Naive thymus-derived CD4-positive, alpha-beta T cell (primary cell): ENCODE data around the gene SF3A2. TPM values are rescaled to one million over a fixed set of nuclear protein-coding genes. Genes with fewer than 3 reads are reported as not detected.

Experiments used
- ATAC-seq: fragments of 150-1000 bp; cut with Tn5 transposase; 2 replicates; pipeline ENCODE4 v1.10.0; 2021; ENCODE audit warnings: mild to moderate bottlenecking, moderate library complexity
- CTCF ChIA-PET: fragments of 350-600 bp; sonication (Branson Sonifier 250); formaldehyde crosslinking; loops from one replicate; lab custom pipeline; 2021; ENCODE audit warnings: antibody characterized with exemption; lab: Charles Lee
- POLR2A ChIA-PET: fragments of 350-600 bp; sonication (Branson Sonifier 250); formaldehyde crosslinking; loops from one replicate; lab custom pipeline; 2021; ENCODE audit warnings: antibody characterized with exemption, inconsistent platforms; lab: Charles Lee
- DNase-seq, 9 donors: peaks; one replicate each; pipeline versions ENCODE4 v3.0.0 to v3.0.0-alpha.2; 2020 to 2022; ENCODE audit warnings: mixed read lengths in 1 of 9
- H3K27ac ChIP-seq: one replicate; pipeline ENCODE4 v1.7.0; 2013; ENCODE audit warnings: mild to moderate bottlenecking, low read depth, low read length, moderate library complexity
- H3K27me3 ChIP-seq, 2 donors: one replicate each; pipeline ENCODE4 v1.7.0; 2013; ENCODE audit warnings: low read length in 2 of 2, mild to moderate bottlenecking in 2 of 2, moderate library complexity in 2 of 2; ENCODE audit not compliant: control insufficient read depth in 2 of 2, insufficient read depth in 2 of 2
- H3K36me3 ChIP-seq, 3 experiments: 1 replicate in 2 of 3; 2 replicates in 1 of 3; pipeline ENCODE4 v1.7.0; 2013; ENCODE audit warnings: low read length in 3 of 3, mild to moderate bottlenecking in 3 of 3, moderate library complexity in 1 of 3; ENCODE audit not compliant: insufficient read depth in 3 of 3, control insufficient read depth in 2 of 3
- H3K4me1 ChIP-seq, 2 donors: one replicate each; pipeline ENCODE4 v1.7.0; 2013; ENCODE audit warnings: low read length in 2 of 2, mild to moderate bottlenecking in 2 of 2, moderate library complexity in 1 of 2; ENCODE audit not compliant: control insufficient read depth in 2 of 2, insufficient read depth in 2 of 2
- H3K4me3 ChIP-seq: 2 replicates; pipeline ENCODE4 v1.7.0; 2013; ENCODE audit warnings: mild to moderate bottlenecking, low read length
- H3K9me3 ChIP-seq, 3 experiments: 1 replicate in 2 of 3; 2 replicates in 1 of 3; pipeline ENCODE4 v1.7.0; 2013; ENCODE audit warnings: low read length in 3 of 3; ENCODE audit not compliant: control insufficient read depth in 2 of 3
- H3K27ac Mint-ChIP-seq, 9 donors: one replicate each; pipeline ENCODE4 v1.8.0; 2020 to 2022; ENCODE audit warnings: mixed read lengths in 9 of 9, mild to moderate bottlenecking in 8 of 9, moderate library complexity in 5 of 9, inconsistent platforms in 2 of 9
- H3K27me3 Mint-ChIP-seq, 5 donors: one replicate each; pipeline ENCODE4 v1.8.0; 2021 to 2022; ENCODE audit warnings: mixed read lengths in 5 of 5, mild to moderate bottlenecking in 1 of 5
- H3K36me3 Mint-ChIP-seq, 5 donors: one replicate each; pipeline ENCODE4 v1.8.0; 2020 to 2022; ENCODE audit warnings: mixed read lengths in 5 of 5, mild to moderate bottlenecking in 3 of 5, inconsistent platforms in 1 of 5
- H3K4me1 Mint-ChIP-seq, 7 donors: one replicate each; pipeline ENCODE4 v1.8.0; 2020 to 2022; ENCODE audit warnings: mixed read lengths in 7 of 7, mild to moderate bottlenecking in 3 of 7, inconsistent platforms in 1 of 7
- H3K4me3 Mint-ChIP-seq, 10 donors: one replicate each; pipeline ENCODE4 v1.8.0; 2020 to 2022; ENCODE audit warnings: mild to moderate bottlenecking in 10 of 10, mixed read lengths in 10 of 10, moderate library complexity in 6 of 10, inconsistent platforms in 2 of 10
- H3K9me3 Mint-ChIP-seq, 11 donors: one replicate each; pipeline ENCODE4 v1.8.0; 2020 to 2022; ENCODE audit warnings: mixed read lengths in 11 of 11, mild to moderate bottlenecking in 4 of 11, inconsistent platforms in 1 of 11, moderate library complexity in 1 of 11
- intact Hi-C, 2 donors: fragments of 100-400 bp; cut with micrococcal nuclease; formaldehyde crosslinking; loops; one replicate each; pipeline ENCODE4 v1.15.1; 2023
- polyA plus RNA-seq, 2 donors: library from polyadenylated mRNA; unstranded; fragments of 300-500 nt; fragmentation: Illumina TruSeq; gene quantifications; one replicate each; pipeline ENCODE4 v1.2.3, GENCODE V29; 2021
- total RNA-seq, 6 experiments: library from RNA in 5 of 6; stranded (reverse) in 5 of 6; gene quantifications; 1 replicate in 5 of 6; 2 replicates in 1 of 6; pipeline ENCODE4 v1.2.3 and lab custom pipeline; 2021 to 2026

SF3A2 gene
- total and polyA plus RNA-seq, 7 experiments from 2014 or later = 22.3 to 150 (median 131) TPM

DNA sequence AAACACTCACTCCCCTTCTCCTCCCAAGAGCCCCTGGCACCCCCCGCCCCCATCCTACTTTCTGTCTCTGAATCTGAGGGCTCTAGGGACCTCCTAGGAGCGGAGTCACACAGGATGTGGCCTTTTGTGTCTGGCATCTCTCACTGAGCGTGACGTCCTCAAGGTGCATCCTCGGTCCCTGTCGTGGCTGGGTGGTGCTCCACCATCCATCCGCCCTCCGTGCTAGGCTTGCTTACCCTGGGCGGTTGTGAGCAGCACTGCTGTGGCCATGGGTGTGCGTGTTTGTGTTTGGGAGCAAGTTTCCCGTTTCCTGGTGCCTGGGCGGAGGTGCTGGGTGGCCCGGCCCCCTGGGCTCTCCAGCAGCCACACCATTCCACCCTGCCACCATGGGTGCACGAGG lies 12.7 kb upstream of the SF3A2 start:
- Mint-ChIP-seq H3K27me3 (no peaks in the 10 kb centered on the region), H3K36me3 (peaks cover 0 to 16% (median 3%) of the 10 kb centered on the region in 5 donors), H3K4me3 (no peak overlapping the region), H3K27ac (peak overlapping the region in 3 of 9 donors; percentile 58 to 65 (median 59)), H3K4me1 (peaks cover 0 to 4% (median 0%) of the 10 kb centered on the region in 7 donors), H3K9me3 (no peaks in the 10 kb centered on the region)
- peaks cover 0 to 83% (median 9%) of the 10 kb centered on the region in 3 experiments for H3K36me3 ChIP-seq
- DNase-seq = no peak
- H3K27me3 ChIP-seq = no peaks in the 10 kb centered on the region
- ATAC-seq = peak; percentile 54
- intact Hi-C loops = no loop called here
- no peaks in the 10 kb centered on the region for H3K9me3 ChIP-seq
- H3K27ac ChIP-seq = no peak overlapping the region
- POLR2A ChIA-PET = no interaction called here
- peaks cover 0 to 6% of the 10 kb centered on the region in 2 donors for H3K4me1 ChIP-seq
- CTCF ChIA-PET = no interaction called here
- H3K4me3 ChIP-seq = no peak overlapping the region

DNA sequence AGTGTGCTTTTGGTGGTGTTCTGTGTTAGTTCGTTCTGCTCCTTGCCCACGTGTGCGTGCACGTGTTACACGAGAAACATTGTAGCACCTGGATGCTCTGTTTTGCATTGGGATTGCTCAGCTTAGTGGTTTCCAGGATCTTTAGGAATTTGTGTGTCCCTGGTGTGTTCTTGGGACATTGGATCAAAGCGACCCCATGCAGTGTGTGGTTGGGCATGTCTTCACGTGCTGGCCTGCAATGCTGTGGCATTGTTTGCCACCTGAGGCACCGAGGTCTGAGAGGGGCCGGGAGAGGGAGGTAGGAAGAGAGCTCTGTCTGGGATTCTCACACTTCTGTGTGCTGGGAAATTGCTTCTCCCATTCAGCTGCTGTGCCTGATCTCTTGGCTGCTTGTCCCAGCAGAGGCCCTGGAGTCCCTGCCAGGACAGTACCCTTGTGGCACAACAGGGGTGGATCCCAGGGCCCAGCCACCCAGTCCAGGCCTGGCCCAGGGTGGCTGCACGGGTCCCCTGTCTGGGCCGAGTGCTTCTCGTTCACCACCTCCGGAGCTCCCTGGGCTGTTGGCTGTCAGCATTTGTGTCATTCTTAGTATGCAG lies 11.8 kb upstream of the SF3A2 start:
- Histone ChIP-seq H3K4me1 (peaks cover 0 to 6% of the 10 kb centered on the region in 2 donors), H3K36me3 (peaks cover 0 to 84% (median 9%) of the 10 kb centered on the region in 3 experiments), H3K9me3 (no peaks in the 10 kb centered on the region), H3K27me3 (no peaks in the 10 kb centered on the region), H3K27ac (no peak overlapping the region), H3K4me3 (no peak overlapping the region)
- Mint-ChIP-seq H3K27ac (no peak overlapping the region), H3K4me1 (peaks cover 0 to 4% (median 0%) of the 10 kb centered on the region in 7 donors), H3K27me3 (no peaks in the 10 kb centered on the region), H3K36me3 (peaks cover 0 to 16% (median 3%) of the 10 kb centered on the region in 5 donors), H3K9me3 (no peaks in the 10 kb centered on the region), H3K4me3 (peak overlapping the region in 1 of 10 donors; percentile 48)
- ChIA-PET POLR2A (no interaction called here), CTCF (no interaction called here)
- ATAC-seq (no peak), DNase-seq (no peak)
- intact Hi-C loops = no loop called here

DNA sequence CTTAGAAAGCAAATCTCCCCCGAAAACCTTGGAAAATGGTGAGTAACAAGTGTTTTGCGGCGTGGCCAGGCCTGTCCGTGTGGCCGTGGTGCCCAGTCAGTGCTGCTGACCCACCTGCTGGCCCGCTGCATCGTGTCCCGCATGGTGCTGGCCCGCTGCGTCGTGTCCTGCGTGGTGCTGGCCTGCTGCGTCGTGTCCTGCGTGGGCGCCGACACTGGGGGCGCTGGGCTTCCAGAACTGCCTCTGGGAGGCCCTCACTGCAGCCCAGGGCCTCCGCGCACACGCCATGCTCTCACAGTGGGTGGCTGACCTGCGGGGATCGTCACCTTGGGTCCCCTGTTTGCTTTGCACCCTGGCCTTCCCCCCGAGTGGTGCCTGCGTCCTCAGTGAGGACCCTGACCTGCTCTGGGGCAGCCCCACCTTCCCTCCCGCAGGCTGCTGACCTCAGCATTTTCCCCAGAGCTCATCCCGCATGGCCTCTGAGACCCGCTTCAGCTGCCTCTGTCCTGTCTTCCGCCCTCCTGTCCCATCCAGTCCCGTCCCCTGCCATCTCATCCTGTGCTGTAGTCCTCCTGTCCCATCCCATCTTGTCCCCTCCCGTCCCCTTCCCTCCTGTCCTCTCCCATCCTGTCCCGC lies 11.1 kb upstream of the SF3A2 start:
- H3K4me3 Mint-ChIP-seq = no peak overlapping the region
- intact Hi-C loops = no loop called here
- no peak for DNase-seq
- H3K9me3 Mint-ChIP-seq = no peaks in the 10 kb centered on the region
- Histone ChIP-seq H3K27ac (no peak overlapping the region), H3K27me3 (no peaks in the 10 kb centered on the region), H3K36me3 (peaks cover 0 to 84% (median 4%) of the 10 kb centered on the region in 3 experiments), H3K9me3 (no peaks in the 10 kb centered on the region), H3K4me3 (no peak overlapping the region), H3K4me1 (peaks cover 0 to 6% of the 10 kb centered on the region in 2 donors)
- peak overlapping the region in 1 of 9 donors; percentile 11 for H3K27ac Mint-ChIP-seq
- CTCF ChIA-PET = no interaction called here
- ATAC-seq = no peak
- peaks cover 0 to 4% (median 0%) of the 10 kb centered on the region in 7 donors for H3K4me1 Mint-ChIP-seq
- peaks cover 0 to 16% (median 3%) of the 10 kb centered on the region in 5 donors for H3K36me3 Mint-ChIP-seq
- POLR2A ChIA-PET = no interaction called here
- H3K27me3 Mint-ChIP-seq = no peaks in the 10 kb centered on the region

DNA sequence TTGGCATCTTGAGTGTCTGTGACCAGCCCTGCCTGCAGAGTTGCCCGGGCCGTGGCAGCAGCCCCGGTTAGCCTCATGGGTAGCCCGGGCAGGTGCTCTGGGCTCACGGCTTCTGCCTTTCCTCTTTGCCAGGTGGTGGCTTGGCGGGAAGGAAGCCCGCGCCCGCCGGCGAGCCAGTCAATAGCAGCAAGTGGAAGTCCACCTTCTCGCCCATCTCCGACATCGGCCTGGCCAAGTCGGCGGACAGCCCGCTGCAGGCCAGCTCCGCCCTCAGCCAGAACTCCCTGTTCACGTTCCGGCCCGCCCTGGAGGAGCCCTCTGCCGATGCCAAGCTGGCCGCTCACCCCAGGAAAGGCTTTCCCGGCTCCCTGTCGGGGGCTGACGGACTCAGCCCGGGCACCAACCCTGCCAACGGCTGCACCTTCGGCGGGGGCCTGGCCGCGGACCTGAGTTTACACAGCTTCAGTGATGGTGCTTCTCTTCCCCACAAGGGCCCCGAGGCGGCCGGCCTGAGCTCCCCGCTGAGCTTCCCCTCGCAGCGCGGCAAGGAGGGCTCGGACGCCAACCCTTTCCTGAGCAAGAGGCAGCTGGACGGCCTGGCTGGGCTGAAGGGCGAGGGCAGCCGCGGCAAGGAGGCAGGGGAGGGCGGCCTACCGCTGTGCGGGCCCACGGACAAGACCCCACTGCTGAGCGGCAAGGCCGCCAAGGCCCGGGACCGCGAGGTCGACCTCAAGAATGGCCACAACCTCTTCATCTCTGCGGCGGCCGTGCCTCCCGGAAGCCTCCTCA lies 10.4 kb upstream of the SF3A2 start:
- no peaks in the 10 kb centered on the region for H3K27me3 ChIP-seq
- POLR2A ChIA-PET = no interaction called here
- H3K36me3 Mint-ChIP-seq = peaks cover 0 to 16% (median 3%) of the 10 kb centered on the region in 5 donors
- intact Hi-C loops = no loop called here
- no peaks in the 10 kb centered on the region for H3K27me3 Mint-ChIP-seq
- H3K4me3 Mint-ChIP-seq = no peak overlapping the region
- H3K36me3 ChIP-seq = peaks cover 0 to 87% (median 3%) of the 10 kb centered on the region in 3 experiments
- CTCF ChIA-PET = no interaction called here
- no peaks in the 10 kb centered on the region for H3K9me3 ChIP-seq
- H3K4me1 ChIP-seq = peaks cover 0 to 6% of the 10 kb centered on the region in 2 donors
- no peak overlapping the region for H3K27ac ChIP-seq
- DNase-seq = no peak
- ATAC-seq = no peak
- no peaks in the 10 kb centered on the region for H3K9me3 Mint-ChIP-seq
- H3K4me1 Mint-ChIP-seq = peaks cover 0 to 4% (median 0%) of the 10 kb centered on the region in 7 donors
- no peak overlapping the region for H3K4me3 ChIP-seq
- H3K27ac Mint-ChIP-seq = peak overlapping the region in 1 of 9 donors; percentile 11

DNA sequence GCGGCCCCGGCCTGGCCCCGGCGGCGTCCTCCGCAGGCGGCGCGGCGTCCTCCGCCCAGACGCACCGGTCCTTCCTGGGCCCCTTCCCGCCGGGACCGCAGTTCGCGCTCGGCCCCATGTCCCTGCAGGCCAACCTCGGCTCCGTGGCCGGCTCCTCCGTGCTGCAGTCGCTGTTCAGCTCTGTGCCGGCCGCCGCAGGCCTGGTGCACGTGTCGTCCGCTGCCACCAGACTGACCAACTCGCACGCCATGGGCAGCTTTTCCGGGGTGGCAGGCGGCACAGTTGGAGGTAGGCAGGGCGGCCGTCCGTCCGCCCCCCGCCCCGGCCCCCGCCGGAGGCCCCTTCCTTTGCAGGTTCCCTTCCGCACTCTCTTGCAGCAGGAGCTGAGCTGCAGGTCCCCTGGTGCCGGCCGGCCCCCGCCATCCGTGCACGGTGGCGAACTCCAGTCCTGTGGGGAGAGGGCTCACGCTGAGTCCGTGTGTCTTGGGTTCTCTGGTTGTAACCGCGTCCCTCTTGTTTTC lies 9.7 kb upstream of the SF3A2 start:
- H3K4me3 ChIP-seq = no peak overlapping the region
- DNase-seq = no peak
- POLR2A ChIA-PET = no interaction called here
- peaks cover 0 to 86% (median 3%) of the 10 kb centered on the region in 3 experiments for H3K36me3 ChIP-seq
- Mint-ChIP-seq H3K9me3 (no peaks in the 10 kb centered on the region), H3K4me3 (no peak overlapping the region), H3K27me3 (no peaks in the 10 kb centered on the region), H3K4me1 (peaks cover 0 to 4% (median 0%) of the 10 kb centered on the region in 7 donors), H3K36me3 (peaks cover 0 to 16% (median 3%) of the 10 kb centered on the region in 5 donors), H3K27ac (no peak overlapping the region)
- CTCF ChIA-PET = no interaction called here
- no peaks in the 10 kb centered on the region for H3K9me3 ChIP-seq
- no peaks in the 10 kb centered on the region for H3K27me3 ChIP-seq
- intact Hi-C loops = no loop called here
- peaks cover 0 to 6% of the 10 kb centered on the region in 2 donors for H3K4me1 ChIP-seq
- no peak for ATAC-seq
- H3K27ac ChIP-seq = no peak overlapping the region

DNA sequence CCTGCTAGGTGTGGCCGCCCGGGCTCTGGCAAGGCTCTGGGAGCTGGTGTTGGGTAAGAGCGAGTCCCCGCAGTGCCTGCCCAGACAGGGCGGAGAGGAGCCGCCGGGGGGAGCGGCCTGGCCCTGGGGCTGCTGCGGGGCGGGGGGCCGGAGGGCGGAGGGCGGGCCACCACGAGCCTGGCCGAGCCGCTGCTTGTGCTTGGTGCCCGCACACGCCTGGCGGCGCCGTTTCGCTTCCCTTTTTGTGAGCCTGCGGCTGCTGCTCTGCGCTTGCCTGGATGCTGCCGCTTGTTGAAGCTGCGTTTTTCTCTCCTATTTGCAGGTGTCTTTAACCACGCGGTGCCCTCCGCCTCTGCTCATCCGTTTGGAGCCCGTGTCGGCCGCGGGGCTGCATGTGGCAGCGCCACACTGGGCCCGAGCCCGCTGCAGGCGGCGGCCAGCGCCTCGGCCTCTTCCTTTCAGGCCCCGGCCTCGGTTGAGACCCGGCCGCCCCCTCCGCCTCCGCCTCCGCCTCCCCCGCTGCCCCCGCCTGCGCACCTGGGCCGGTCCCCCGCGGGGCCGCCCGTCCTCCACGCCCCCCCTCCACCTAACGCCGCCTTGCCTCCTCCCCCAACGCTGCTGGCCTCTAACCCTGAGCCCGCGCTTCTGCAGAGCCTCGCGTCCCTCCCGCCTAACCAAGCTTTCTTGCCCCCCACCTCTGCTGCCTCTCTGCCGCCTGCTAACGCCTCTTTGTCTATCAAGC lies 9.0 kb upstream of the SF3A2 start:
- peaks cover 0 to 6% of the 10 kb centered on the region in 2 donors for H3K4me1 ChIP-seq
- no peak overlapping the region for H3K27ac ChIP-seq
- no peaks in the 10 kb centered on the region for H3K9me3 ChIP-seq
- POLR2A ChIA-PET = interaction anchor here (0.8 kb wide), 1 partner anchor 8 kb away, joined by 4 read pairs; no protein-coding TSS in a partner anchor
- peaks cover 0 to 4% (median 0%) of the 10 kb centered on the region in 7 donors for H3K4me1 Mint-ChIP-seq
- ATAC-seq (peak; percentile 33), DNase-seq (no peak)
- H3K9me3 Mint-ChIP-seq = peaks cover 0 to 2% (median 0%) of the 10 kb centered on the region in 11 donors
- peaks cover 0 to 85% (median 3%) of the 10 kb centered on the region in 3 experiments for H3K36me3 ChIP-seq
- H3K36me3 Mint-ChIP-seq = peaks cover 0 to 16% (median 3%) of the 10 kb centered on the region in 5 donors
- H3K4me3 ChIP-seq = no peak overlapping the region
- intact Hi-C loops = no loop called here
- no peaks in the 10 kb centered on the region for H3K27me3 Mint-ChIP-seq
- H3K27ac Mint-ChIP-seq = no peak overlapping the region
- H3K4me3 Mint-ChIP-seq = no peak overlapping the region
- no peaks in the 10 kb centered on the region for H3K27me3 ChIP-seq
- CTCF ChIA-PET = interaction anchor here (0.6 kb wide), 1 partner anchor 622 kb away, joined by 4 read pairs; no protein-coding TSS in a partner anchor
